Liver (tissue), 3 donors: ENCODE measurements around the gene CUL7.
"Not testable (repeated sequence)": the region's sequence is repeated elsewhere in the genome, so short reads cannot be mapped to it uniquely, and the experiment has no call there.

Source experiments
- EGR1 ChIP-seq, 2 donors: IDR thresholded peaks; 2 replicates each; pipeline ENCODE4 v1.6.1; 2016 to 2018; ENCODE audit warnings: antibody characterized with exemption in 2 of 2, low read depth in 2 of 2
- GABPA ChIP-seq, 2 donors: IDR thresholded peaks in 1 of 2; conservative IDR thresholded peaks in 1 of 2; 2 replicates each; pipeline ENCODE4 v1.6.1; 2016; ENCODE audit warnings: antibody characterized with exemption in 2 of 2, mild to moderate bottlenecking in 1 of 2, moderate library complexity in 1 of 2
- JUND ChIP-seq, 2 donors: IDR thresholded peaks; 2 replicates each; pipeline ENCODE4 v1.6.1; 2016; ENCODE audit warnings: antibody characterized with exemption in 2 of 2
- RAD21 ChIP-seq, 2 donors: IDR thresholded peaks; 2 replicates each; pipeline ENCODE4 v1.6.1; 2016; ENCODE audit warnings: antibody characterized with exemption in 2 of 2, mild to moderate bottlenecking in 2 of 2
- SP1 ChIP-seq: IDR thresholded peaks from 2 replicates; pipeline ENCODE4 v1.6.1; 2018; ENCODE audit warnings: antibody characterized with exemption, mild to moderate bottlenecking
- TAF1 ChIP-seq: conservative IDR thresholded peaks from 2 replicates; pipeline ENCODE4 v1.6.1; 2016; ENCODE audit warnings: antibody characterized with exemption, mild to moderate bottlenecking
- TF ChIP-seq, protein P1 (sequence below): fragments of 150-350 bp; IDR thresholded peaks from 2 replicates; pipeline ENCODE4 v1.5.1; 2017; ENCODE audit warnings: improper control_type of control experiment, low read depth, low read length; ENCODE audit not compliant: missing input control
- TF ChIP-seq, protein P2 (sequence below): IDR thresholded peaks from 2 replicates; pipeline ENCODE4 v1.6.1; 2016; ENCODE audit warnings: antibody characterized with exemption
- donor health status: healthy.
- donor health status: healthy.

DNA sequence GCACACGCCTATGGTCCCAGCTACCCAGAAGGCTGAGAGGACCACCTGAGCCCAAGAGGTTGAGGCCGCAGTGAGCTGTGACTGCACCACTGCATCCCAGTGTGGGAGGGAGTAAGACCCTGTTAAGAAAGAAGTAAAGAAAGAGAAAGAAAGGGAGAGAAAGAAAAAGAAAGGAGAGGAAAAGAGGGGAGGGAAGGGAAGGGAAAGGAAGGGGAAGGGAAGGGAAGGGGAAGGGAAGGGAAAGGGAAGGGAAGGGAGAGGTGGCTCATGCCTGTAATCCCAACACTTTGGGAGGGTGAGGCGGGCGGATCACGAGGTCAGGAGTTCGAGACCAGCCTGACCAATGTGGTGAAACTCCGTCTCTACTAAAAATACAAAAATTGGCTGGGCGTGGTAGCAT, 12.2 kb downstream of the CUL7 start:
- not testable (repeated sequence) for TF ChIP-seq JUND (IDR thresholded peaks at IDR 0.05); RAD21 (IDR thresholded peaks at IDR 0.05); TAF1; SP1; GABPA (IDR thresholded peaks at IDR 0.05 in 1 of 2, conservative IDR thresholded peaks at IDR 0.05 in 1 of 2); EGR1 (IDR thresholded peaks at IDR 0.05; ENCODE audit: low read depth in 2 of 2)
- TF ChIP-seq, protein P1, sequence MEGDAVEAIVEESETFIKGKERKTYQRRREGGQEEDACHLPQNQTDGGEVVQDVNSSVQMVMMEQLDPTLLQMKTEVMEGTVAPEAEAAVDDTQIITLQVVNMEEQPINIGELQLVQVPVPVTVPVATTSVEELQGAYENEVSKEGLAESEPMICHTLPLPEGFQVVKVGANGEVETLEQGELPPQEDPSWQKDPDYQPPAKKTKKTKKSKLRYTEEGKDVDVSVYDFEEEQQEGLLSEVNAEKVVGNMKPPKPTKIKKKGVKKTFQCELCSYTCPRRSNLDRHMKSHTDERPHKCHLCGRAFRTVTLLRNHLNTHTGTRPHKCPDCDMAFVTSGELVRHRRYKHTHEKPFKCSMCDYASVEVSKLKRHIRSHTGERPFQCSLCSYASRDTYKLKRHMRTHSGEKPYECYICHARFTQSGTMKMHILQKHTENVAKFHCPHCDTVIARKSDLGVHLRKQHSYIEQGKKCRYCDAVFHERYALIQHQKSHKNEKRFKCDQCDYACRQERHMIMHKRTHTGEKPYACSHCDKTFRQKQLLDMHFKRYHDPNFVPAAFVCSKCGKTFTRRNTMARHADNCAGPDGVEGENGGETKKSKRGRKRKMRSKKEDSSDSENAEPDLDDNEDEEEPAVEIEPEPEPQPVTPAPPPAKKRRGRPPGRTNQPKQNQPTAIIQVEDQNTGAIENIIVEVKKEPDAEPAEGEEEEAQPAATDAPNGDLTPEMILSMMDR = not testable (repeated sequence)
- TF ChIP-seq, protein P2, sequence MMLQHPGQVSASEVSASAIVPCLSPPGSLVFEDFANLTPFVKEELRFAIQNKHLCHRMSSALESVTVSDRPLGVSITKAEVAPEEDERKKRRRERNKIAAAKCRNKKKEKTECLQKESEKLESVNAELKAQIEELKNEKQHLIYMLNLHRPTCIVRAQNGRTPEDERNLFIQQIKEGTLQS = not testable (repeated sequence)
